GM12878 (cell line): ENCODE results near the gene NDOR1. TPM values are rescaled to one million over a fixed set of nuclear protein-coding genes. Genes with fewer than 3 reads are reported as not detected.

Experiments used
- ASH2L ChIP-seq: fragments of 300-600, 200-600 bp; sonication (generic); IDR thresholded peaks from 2 replicates; pipeline ENCODE4 v1.6.1; 2017; ENCODE audit warnings: low read depth, mild to moderate bottlenecking, borderline replicate concordance
- BCL11A ChIP-seq: IDR thresholded peaks from 2 replicates; pipeline ENCODE4 v1.6.1; 2011; ENCODE audit warnings: low read depth, low read length
- BHLHE40 ChIP-seq, 2 experiments: fragments of 450-650 bp in 1 of 2; IDR thresholded peaks; 2 replicates each; pipeline ENCODE4 v1.6.1; 2011 to 2017; ENCODE audit warnings: low read depth in 2 of 2, borderline replicate concordance in 1 of 2, improper control_type of control experiment in 1 of 2, low read length in 1 of 2, mild to moderate bottlenecking in 1 of 2
- BRCA1 ChIP-seq: IDR thresholded peaks from 2 replicates; pipeline ENCODE4 v1.6.1; 2011; ENCODE audit warnings: low read depth, low read length, improper control_type of control experiment
- CBFB ChIP-seq: IDR thresholded peaks from 2 replicates; pipeline ENCODE4 v1.6.1; 2016; ENCODE audit warnings: antibody characterized with exemption, low read depth
- CBX3 ChIP-seq: fragments of 200-600 bp; sonication (generic); IDR thresholded peaks from 2 replicates; pipeline ENCODE4 v1.6.1; 2016; ENCODE audit warnings: low read depth, borderline replicate concordance
- ESRRA ChIP-seq: IDR thresholded peaks from 2 replicates; pipeline ENCODE4 v1.6.1; 2012; ENCODE audit warnings: mild to moderate bottlenecking, low read length, improper control_type of control experiment
- HDAC2 ChIP-seq: fragments of 200-600 bp; sonication (generic); IDR thresholded peaks from 2 replicates; pipeline ENCODE4 v1.6.1; 2017
- IKZF2 ChIP-seq, 2 experiments: fragments of 450-650 bp; IDR thresholded peaks; 2 replicates each; pipeline ENCODE4 v1.6.1; 2017; ENCODE audit warnings: mild to moderate bottlenecking in 2 of 2, moderate library complexity in 2 of 2
- PML ChIP-seq: IDR thresholded peaks from 2 replicates; pipeline ENCODE4 v1.6.1; 2012; ENCODE audit warnings: low read length, inconsistent platforms
- ZBED1 ChIP-seq: IDR thresholded peaks from 2 replicates; pipeline ENCODE4 v1.6.1; 2016; ENCODE audit warnings: borderline replicate concordance
- ZNF622 ChIP-seq: fragments of 450-650 bp; IDR thresholded peaks from 2 replicates; pipeline ENCODE4 v1.6.1; 2017; ENCODE audit warnings: mild to moderate bottlenecking, inconsistent platforms
- polyA plus RNA-seq, 11 experiments: library from polyadenylated mRNA; depleted of rRNA in 4 of 11; unstranded in 6 of 11; stranded (reverse) in 5 of 11; fragments of >200 nt; fragmentation: Nextera tagmentation in 4 of 11; fragmentation: Illumina TruSeq in 1 of 11; extraction: Ambion mirVana in 4 of 11; extraction: Trizol in 1 of 11; gene quantifications; 1 replicate in 1 of 11; 2 replicates in 10 of 11; pipeline versions ENCODE4 v1.2.1 to v1.2.3, GENCODE V29; 2011 to 2016; ENCODE audit warnings: inconsistent platforms in 2 of 11, missing spikeins in 2 of 11, low read depth in 1 of 11
- total RNA-seq, 4 experiments: library from RNA; depleted of rRNA in 3 of 4; stranded (reverse); fragments of >200 nt in 3 of 4; fragmentation: Illumina TruSeq in 1 of 4; extraction: Trizol in 1 of 4; gene quantifications; 2 replicates each; pipeline versions ENCODE4 v1.2.1 to v1.2.3, GENCODE V29; 2013 to 2021
- TF ChIP-seq, protein P1 (sequence below): fragments of 450-650 bp; IDR thresholded peaks from 2 replicates; pipeline ENCODE4 v1.6.1; 2016; ENCODE audit warnings: mild to moderate bottlenecking, moderate library complexity, borderline replicate concordance
- TF ChIP-seq, protein P2 (sequence below): fragments of 450-650 bp; IDR thresholded peaks from 2 replicates; pipeline ENCODE4 v1.6.1; 2018; ENCODE audit warnings: mild to moderate bottlenecking, low read depth, moderate library complexity; ENCODE audit not compliant: partially characterized antibody
- TF ChIP-seq, protein P3 (sequence below): fragments of 450-650 bp; formaldehyde crosslinking; IDR thresholded peaks from 2 replicates; pipeline ENCODE4 v1.5.0; 2022; ENCODE audit warnings: mild to moderate bottlenecking, missing genetic modification characterization

Gene NDOR1
- total and polyA plus RNA-seq, 10 of the 15 experiments (the other 5 are each of a cell fraction or from before 2014, with no cell fraction given): 0.04 to 32.9 (median 11.1) TPM

DNA sequence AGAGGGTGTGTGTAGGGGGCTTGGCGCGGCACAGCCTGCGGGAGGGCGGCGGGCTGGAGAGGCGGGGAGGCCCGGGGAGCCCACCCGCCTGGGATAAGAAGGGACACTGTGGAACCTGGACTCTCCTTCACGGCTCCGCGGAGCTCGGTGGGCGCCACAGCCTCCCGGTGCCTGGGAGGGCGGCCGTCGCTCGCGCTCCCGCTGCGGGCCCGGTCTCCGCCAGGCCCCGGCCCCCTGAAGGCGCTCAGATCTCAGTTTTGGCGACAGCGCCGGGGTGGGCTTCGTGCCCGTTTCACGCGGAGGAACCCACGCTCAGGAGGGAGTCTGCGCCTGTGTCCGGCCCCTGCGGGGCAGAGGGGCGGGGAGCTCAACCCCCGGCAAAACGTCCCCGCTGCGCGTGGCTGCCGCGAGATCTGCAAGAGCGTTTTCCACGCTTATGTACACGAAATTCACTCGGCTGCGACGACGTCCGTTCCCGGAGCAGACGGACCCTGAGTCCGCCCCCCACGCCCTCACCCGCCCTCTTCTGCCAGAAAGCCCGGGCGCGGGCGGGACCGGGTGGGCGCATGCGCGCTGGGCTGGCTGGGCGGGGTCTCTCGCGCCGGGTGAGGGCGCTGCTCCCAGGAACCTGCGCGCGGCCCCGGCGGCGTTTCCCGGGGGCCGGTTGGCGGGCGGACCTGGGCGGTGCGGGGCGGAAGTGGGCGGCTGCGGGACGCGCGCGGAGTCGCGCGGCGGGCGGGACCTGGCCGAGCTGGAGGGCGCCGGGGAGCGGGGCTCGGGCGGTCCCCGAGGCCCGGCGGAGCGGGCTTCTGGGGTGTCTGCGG lies 49.3 kb downstream of the NDOR1 start, which contains the start of gene NELFB (continued):
- TF ChIP-seq, protein P1, sequence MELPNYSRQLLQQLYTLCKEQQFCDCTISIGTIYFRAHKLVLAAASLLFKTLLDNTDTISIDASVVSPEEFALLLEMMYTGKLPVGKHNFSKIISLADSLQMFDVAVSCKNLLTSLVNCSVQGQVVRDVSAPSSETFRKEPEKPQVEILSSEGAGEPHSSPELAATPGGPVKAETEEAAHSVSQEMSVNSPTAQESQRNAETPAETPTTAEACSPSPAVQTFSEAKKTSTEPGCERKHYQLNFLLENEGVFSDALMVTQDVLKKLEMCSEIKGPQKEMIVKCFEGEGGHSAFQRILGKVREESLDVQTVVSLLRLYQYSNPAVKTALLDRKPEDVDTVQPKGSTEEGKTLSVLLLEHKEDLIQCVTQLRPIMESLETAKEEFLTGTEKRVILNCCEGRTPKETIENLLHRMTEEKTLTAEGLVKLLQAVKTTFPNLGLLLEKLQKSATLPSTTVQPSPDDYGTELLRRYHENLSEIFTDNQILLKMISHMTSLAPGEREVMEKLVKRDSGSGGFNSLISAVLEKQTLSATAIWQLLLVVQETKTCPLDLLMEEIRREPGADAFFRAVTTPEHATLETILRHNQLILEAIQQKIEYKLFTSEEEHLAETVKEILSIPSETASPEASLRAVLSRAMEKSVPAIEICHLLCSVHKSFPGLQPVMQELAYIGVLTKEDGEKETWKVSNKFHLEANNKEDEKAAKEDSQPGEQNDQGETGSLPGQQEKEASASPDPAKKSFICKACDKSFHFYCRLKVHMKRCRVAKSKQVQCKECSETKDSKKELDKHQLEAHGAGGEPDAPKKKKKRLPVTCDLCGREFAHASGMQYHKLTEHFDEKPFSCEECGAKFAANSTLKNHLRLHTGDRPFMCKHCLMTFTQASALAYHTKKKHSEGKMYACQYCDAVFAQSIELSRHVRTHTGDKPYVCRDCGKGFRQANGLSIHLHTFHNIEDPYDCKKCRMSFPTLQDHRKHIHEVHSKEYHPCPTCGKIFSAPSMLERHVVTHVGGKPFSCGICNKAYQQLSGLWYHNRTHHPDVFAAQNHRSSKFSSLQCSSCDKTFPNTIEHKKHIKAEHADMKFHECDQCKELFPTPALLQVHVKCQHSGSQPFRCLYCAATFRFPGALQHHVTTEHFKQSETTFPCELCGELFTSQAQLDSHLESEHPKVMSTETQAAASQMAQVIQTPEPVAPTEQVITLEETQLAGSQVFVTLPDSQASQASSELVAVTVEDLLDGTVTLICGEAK: no peak
- TF ChIP-seq BHLHE40 (IDR thresholded peaks at IDR 0.05; ENCODE audit: borderline replicate concordance in 1 of 2, low read depth in 2 of 2, low read length in 1 of 2) (peak; percentile 33 to 79; a peak in 3 of 4 replicates), PML (no peak), BRCA1 (no peak), IKZF2 (IDR thresholded peaks at IDR 0.05) (no peak), BCL11A (no peak), HDAC2 (no peak), CBFB (no peak; the same call in 1 of the 2 replicates), ZBED1 (no peak), ZNF622 (no peak), CBX3 (no peak), ESRRA (no peak), ASH2L (no peak)
- TF ChIP-seq, protein P2, sequence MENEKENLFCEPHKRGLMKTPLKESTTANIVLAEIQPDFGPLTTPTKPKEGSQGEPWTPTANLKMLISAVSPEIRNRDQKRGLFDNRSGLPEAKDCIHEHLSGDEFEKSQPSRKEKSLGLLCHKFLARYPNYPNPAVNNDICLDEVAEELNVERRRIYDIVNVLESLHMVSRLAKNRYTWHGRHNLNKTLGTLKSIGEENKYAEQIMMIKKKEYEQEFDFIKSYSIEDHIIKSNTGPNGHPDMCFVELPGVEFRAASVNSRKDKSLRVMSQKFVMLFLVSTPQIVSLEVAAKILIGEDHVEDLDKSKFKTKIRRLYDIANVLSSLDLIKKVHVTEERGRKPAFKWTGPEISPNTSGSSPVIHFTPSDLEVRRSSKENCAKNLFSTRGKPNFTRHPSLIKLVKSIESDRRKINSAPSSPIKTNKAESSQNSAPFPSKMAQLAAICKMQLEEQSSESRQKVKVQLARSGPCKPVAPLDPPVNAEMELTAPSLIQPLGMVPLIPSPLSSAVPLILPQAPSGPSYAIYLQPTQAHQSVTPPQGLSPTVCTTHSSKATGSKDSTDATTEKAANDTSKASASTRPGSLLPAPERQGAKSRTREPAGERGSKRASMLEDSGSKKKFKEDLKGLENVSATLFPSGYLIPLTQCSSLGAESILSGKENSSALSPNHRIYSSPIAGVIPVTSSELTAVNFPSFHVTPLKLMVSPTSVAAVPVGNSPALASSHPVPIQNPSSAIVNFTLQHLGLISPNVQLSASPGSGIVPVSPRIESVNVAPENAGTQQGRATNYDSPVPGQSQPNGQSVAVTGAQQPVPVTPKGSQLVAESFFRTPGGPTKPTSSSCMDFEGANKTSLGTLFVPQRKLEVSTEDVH: no peak
- TF ChIP-seq, protein P3, sequence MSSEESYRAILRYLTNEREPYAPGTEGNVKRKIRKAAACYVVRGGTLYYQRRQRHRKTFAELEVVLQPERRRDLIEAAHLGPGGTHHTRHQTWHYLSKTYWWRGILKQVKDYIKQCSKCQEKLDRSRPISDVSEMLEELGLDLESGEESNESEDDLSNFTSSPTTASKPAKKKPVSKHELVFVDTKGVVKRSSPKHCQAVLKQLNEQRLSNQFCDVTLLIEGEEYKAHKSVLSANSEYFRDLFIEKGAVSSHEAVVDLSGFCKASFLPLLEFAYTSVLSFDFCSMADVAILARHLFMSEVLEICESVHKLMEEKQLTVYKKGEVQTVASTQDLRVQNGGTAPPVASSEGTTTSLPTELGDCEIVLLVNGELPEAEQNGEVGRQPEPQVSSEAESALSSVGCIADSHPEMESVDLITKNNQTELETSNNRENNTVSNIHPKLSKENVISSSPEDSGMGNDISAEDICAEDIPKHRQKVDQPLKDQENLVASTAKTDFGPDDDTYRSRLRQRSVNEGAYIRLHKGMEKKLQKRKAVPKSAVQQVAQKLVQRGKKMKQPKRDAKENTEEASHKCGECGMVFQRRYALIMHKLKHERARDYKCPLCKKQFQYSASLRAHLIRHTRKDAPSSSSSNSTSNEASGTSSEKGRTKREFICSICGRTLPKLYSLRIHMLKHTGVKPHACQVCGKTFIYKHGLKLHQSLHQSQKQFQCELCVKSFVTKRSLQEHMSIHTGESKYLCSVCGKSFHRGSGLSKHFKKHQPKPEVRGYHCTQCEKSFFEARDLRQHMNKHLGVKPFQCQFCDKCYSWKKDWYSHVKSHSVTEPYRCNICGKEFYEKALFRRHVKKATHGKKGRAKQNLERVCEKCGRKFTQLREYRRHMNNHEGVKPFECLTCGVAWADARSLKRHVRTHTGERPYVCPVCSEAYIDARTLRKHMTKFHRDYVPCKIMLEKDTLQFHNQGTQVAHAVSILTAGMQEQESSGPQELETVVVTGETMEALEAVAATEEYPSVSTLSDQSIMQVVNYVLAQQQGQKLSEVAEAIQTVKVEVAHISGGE: peak; percentile 97
